Liver (tissue), 3 donors: Measurements from ENCODE around the gene ZBTB6.

Experiments used
- EGR1 ChIP-seq, 2 donors: IDR thresholded peaks; 2 replicates each; pipeline ENCODE4 v1.6.1; 2016 to 2018; ENCODE audit warnings: antibody characterized with exemption in 2 of 2, low read depth in 2 of 2
- FOXA1 ChIP-seq: IDR thresholded peaks from 2 replicates; pipeline ENCODE4 v1.6.1; 2016; ENCODE audit warnings: antibody characterized with exemption
- GABPA ChIP-seq, 2 donors: IDR thresholded peaks in 1 of 2; conservative IDR thresholded peaks in 1 of 2; 2 replicates each; pipeline ENCODE4 v1.6.1; 2016; ENCODE audit warnings: antibody characterized with exemption in 2 of 2, mild to moderate bottlenecking in 1 of 2, moderate library complexity in 1 of 2
- REST ChIP-seq: IDR thresholded peaks from 2 replicates; pipeline ENCODE4 v1.6.1; 2016; ENCODE audit warnings: antibody characterized with exemption, mild to moderate bottlenecking
- RXRA ChIP-seq, 2 donors: IDR thresholded peaks; 2 replicates each; pipeline ENCODE4 v1.6.1; 2017 to 2018; ENCODE audit warnings: antibody characterized with exemption in 2 of 2, mild to moderate bottlenecking in 1 of 2
- SP1 ChIP-seq: IDR thresholded peaks from 2 replicates; pipeline ENCODE4 v1.6.1; 2018; ENCODE audit warnings: antibody characterized with exemption, mild to moderate bottlenecking
- TAF1 ChIP-seq: conservative IDR thresholded peaks from 2 replicates; pipeline ENCODE4 v1.6.1; 2016; ENCODE audit warnings: antibody characterized with exemption, mild to moderate bottlenecking
- YY1 ChIP-seq: IDR thresholded peaks from 2 replicates; pipeline ENCODE4 v1.6.1; 2016; ENCODE audit warnings: antibody characterized with exemption, mild to moderate bottlenecking
- TF ChIP-seq, protein P1 (sequence below): fragments of 150-350 bp; IDR thresholded peaks from 2 replicates; pipeline ENCODE4 v1.5.1; 2017; ENCODE audit warnings: improper control_type of control experiment, low read depth, low read length; ENCODE audit not compliant: missing input control
- TF ChIP-seq, protein P2 (sequence below): IDR thresholded peaks from 2 replicates; pipeline ENCODE4 v1.6.1; 2016; ENCODE audit warnings: antibody characterized with exemption
- TF ChIP-seq, protein P3 (sequence below): IDR thresholded peaks from 2 replicates; pipeline ENCODE4 v1.6.1; 2016; ENCODE audit warnings: antibody characterized with exemption
- donor health status: healthy.
- donor health status: healthy.

GRCh38 chr9:122961139-122961538 lies 48.0 kb upstream of the ZBTB6 start:
- TF ChIP-seq, protein P1, sequence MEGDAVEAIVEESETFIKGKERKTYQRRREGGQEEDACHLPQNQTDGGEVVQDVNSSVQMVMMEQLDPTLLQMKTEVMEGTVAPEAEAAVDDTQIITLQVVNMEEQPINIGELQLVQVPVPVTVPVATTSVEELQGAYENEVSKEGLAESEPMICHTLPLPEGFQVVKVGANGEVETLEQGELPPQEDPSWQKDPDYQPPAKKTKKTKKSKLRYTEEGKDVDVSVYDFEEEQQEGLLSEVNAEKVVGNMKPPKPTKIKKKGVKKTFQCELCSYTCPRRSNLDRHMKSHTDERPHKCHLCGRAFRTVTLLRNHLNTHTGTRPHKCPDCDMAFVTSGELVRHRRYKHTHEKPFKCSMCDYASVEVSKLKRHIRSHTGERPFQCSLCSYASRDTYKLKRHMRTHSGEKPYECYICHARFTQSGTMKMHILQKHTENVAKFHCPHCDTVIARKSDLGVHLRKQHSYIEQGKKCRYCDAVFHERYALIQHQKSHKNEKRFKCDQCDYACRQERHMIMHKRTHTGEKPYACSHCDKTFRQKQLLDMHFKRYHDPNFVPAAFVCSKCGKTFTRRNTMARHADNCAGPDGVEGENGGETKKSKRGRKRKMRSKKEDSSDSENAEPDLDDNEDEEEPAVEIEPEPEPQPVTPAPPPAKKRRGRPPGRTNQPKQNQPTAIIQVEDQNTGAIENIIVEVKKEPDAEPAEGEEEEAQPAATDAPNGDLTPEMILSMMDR, result no peak
- TF ChIP-seq SP1, result no peak
- TF ChIP-seq YY1, result no peak
- TF ChIP-seq EGR1 (IDR thresholded peaks at IDR 0.05; ENCODE audit: low read depth in 2 of 2), result no peak
- TF ChIP-seq, protein P2, sequence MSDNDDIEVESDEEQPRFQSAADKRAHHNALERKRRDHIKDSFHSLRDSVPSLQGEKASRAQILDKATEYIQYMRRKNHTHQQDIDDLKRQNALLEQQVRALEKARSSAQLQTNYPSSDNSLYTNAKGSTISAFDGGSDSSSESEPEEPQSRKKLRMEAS, result no peak
- TF ChIP-seq TAF1, result no peak
- TF ChIP-seq, protein P3, sequence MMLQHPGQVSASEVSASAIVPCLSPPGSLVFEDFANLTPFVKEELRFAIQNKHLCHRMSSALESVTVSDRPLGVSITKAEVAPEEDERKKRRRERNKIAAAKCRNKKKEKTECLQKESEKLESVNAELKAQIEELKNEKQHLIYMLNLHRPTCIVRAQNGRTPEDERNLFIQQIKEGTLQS, result no peak
- no peak for TF ChIP-seq FOXA1
- TF ChIP-seq RXRA (IDR thresholded peaks at IDR 0.05), result no peak
- no peak for TF ChIP-seq GABPA (IDR thresholded peaks at IDR 0.05 in 1 of 2, conservative IDR thresholded peaks at IDR 0.05 in 1 of 2)
- TF ChIP-seq REST, result no peak
